ENCODE measurements around the gene CDH12. TPM values are rescaled to one million over a fixed set of nuclear protein-coding genes. Genes with fewer than 3 reads are reported as not detected.

Gene CDH12
- total and polyA plus RNA-seq, 4 donors = 5.8 to 29.9 (median 8.2) TPM

GRCh38 chr5:22683050-22683449 lies 170.1 kb downstream of the CDH12 start:
- no CpG with 5 or more reads among the region's 2 CpGs for WGBS (ENCODE audit: insufficient coverage)
- no peaks in the 10 kb centered on the region for H3K9me3 ChIP-seq (ENCODE audit: control insufficient read depth, insufficient read depth, low read length)
- H3K4me1 ChIP-seq (ENCODE audit: control insufficient read depth, insufficient read depth, low read length) = no peaks in the 10 kb centered on the region
- H3K4me3 ChIP-seq (ENCODE audit: low read depth, low read length) = no peak overlapping the region
- DNase-seq (ENCODE audit: low read depth in 4 of 6, low spot score in 6 of 6) = peak in 2 of 6 donors; percentile 7 to 93
- H3K27ac ChIP-seq (ENCODE audit: low read depth, low read length) = no peak overlapping the region
- H3K36me3 ChIP-seq (ENCODE audit: control insufficient read depth, insufficient read depth, low read length) = no peaks in the 10 kb centered on the region
- no peaks in the 10 kb centered on the region for H3K27me3 ChIP-seq (ENCODE audit: control insufficient read depth, insufficient read depth, low read length)

- no peaks in the 10 kb centered on the region for H3K4me1 ChIP-seq (ENCODE audit: control insufficient read depth, insufficient read depth, low read length)
- no peak overlapping the region for H3K4me3 ChIP-seq (ENCODE audit: low read depth, low read length)
- H3K27ac ChIP-seq (ENCODE audit: low read depth, low read length) = no peak overlapping the region
- no peak for DNase-seq (ENCODE audit: low read depth in 4 of 6, low spot score in 6 of 6)
- H3K27me3 ChIP-seq (ENCODE audit: control insufficient read depth, insufficient read depth, low read length) = no peaks in the 10 kb centered on the region
- no peaks in the 10 kb centered on the region for H3K36me3 ChIP-seq (ENCODE audit: control insufficient read depth, insufficient read depth, low read length)
- no CpG with 5 or more reads among the region's 3 CpGs for whole genome bisulfite sequencing (ENCODE audit: insufficient coverage)
- no peaks in the 10 kb centered on the region for H3K9me3 ChIP-seq (ENCODE audit: control insufficient read depth, insufficient read depth, low read length)
Measured at GRCh38 chr5:22678886-22679285, 174.3 kb downstream of the CDH12 start.

GRCh38 chr5:22673131-22673530 lies 180.0 kb downstream of the CDH12 start:
- no peak overlapping the region for H3K4me3 ChIP-seq (ENCODE audit: low read depth, low read length)
- H3K9me3 ChIP-seq (ENCODE audit: control insufficient read depth, insufficient read depth, low read length) = no peaks in the 10 kb centered on the region
- no peak for DNase-seq (ENCODE audit: low read depth in 4 of 6, low spot score in 6 of 6)
- H3K27me3 ChIP-seq (ENCODE audit: control insufficient read depth, insufficient read depth, low read length) = no peaks in the 10 kb centered on the region
- no peaks in the 10 kb centered on the region for H3K36me3 ChIP-seq (ENCODE audit: control insufficient read depth, insufficient read depth, low read length)
- no peaks in the 10 kb centered on the region for H3K4me1 ChIP-seq (ENCODE audit: control insufficient read depth, insufficient read depth, low read length)
- no peak overlapping the region for H3K27ac ChIP-seq (ENCODE audit: low read depth, low read length)

- Histone ChIP-seq H3K4me3 (ENCODE audit: low read depth, low read length) (no peak overlapping the region), H3K27ac (ENCODE audit: low read depth, low read length) (no peak overlapping the region), H3K27me3 (ENCODE audit: control insufficient read depth, insufficient read depth, low read length) (no peaks in the 10 kb centered on the region), H3K9me3 (ENCODE audit: control insufficient read depth, insufficient read depth, low read length) (no peaks in the 10 kb centered on the region), H3K36me3 (ENCODE audit: control insufficient read depth, insufficient read depth, low read length) (no peaks in the 10 kb centered on the region), H3K4me1 (ENCODE audit: control insufficient read depth, insufficient read depth, low read length) (no peaks in the 10 kb centered on the region)
- DNase-seq (ENCODE audit: low read depth in 4 of 6, low spot score in 6 of 6) = no peak
- 43% methylated on average over 1 of the region's 4 CpGs for WGBS (ENCODE audit: insufficient coverage)
Measured at GRCh38 chr5:22669345-22669744, 183.8 kb downstream of the CDH12 start.

GRCh38 chr5:22665801-22666200 lies 187.3 kb downstream of the CDH12 start:
- Histone ChIP-seq H3K36me3 (ENCODE audit: control insufficient read depth, insufficient read depth, low read length) (no peaks in the 10 kb centered on the region), H3K4me3 (ENCODE audit: low read depth, low read length) (no peak overlapping the region), H3K9me3 (ENCODE audit: control insufficient read depth, insufficient read depth, low read length) (no peaks in the 10 kb centered on the region), H3K27me3 (ENCODE audit: control insufficient read depth, insufficient read depth, low read length) (no peaks in the 10 kb centered on the region), H3K4me1 (ENCODE audit: control insufficient read depth, insufficient read depth, low read length) (no peaks in the 10 kb centered on the region), H3K27ac (ENCODE audit: low read depth, low read length) (no peak overlapping the region)
- 80% methylated on average over 2 of the region's 2 CpGs for WGBS (ENCODE audit: insufficient coverage)
- no peak for DNase-seq (ENCODE audit: low read depth in 4 of 6, low spot score in 6 of 6)

- no peak overlapping the region for H3K4me3 ChIP-seq (ENCODE audit: low read depth, low read length)
- H3K27me3 ChIP-seq (ENCODE audit: control insufficient read depth, insufficient read depth, low read length) = no peaks in the 10 kb centered on the region
- no peaks in the 10 kb centered on the region for H3K36me3 ChIP-seq (ENCODE audit: control insufficient read depth, insufficient read depth, low read length)
- no peaks in the 10 kb centered on the region for H3K9me3 ChIP-seq (ENCODE audit: control insufficient read depth, insufficient read depth, low read length)
- WGBS (ENCODE audit: insufficient coverage) = 50% methylated on average over 1 of the region's 2 CpGs
- no peaks in the 10 kb centered on the region for H3K4me1 ChIP-seq (ENCODE audit: control insufficient read depth, insufficient read depth, low read length)
- H3K27ac ChIP-seq (ENCODE audit: low read depth, low read length) = no peak overlapping the region
- no peak for DNase-seq (ENCODE audit: low read depth in 4 of 6, low spot score in 6 of 6)
Measured at GRCh38 chr5:22663134-22663533, 190.0 kb downstream of the CDH12 start.

GRCh38 chr5:22662391-22662790 lies 190.8 kb downstream of the CDH12 start:
- Histone ChIP-seq H3K27me3 (ENCODE audit: control insufficient read depth, insufficient read depth, low read length) (no peaks in the 10 kb centered on the region), H3K36me3 (ENCODE audit: control insufficient read depth, insufficient read depth, low read length) (no peaks in the 10 kb centered on the region), H3K4me3 (ENCODE audit: low read depth, low read length) (no peak overlapping the region), H3K4me1 (ENCODE audit: control insufficient read depth, insufficient read depth, low read length) (no peaks in the 10 kb centered on the region), H3K9me3 (ENCODE audit: control insufficient read depth, insufficient read depth, low read length) (no peaks in the 10 kb centered on the region), H3K27ac (ENCODE audit: low read depth, low read length) (no peak overlapping the region)
- no peak for DNase-seq (ENCODE audit: low read depth in 4 of 6, low spot score in 6 of 6)
- WGBS (ENCODE audit: insufficient coverage) = no CpG with 5 or more reads among the region's 3 CpGs

- no peaks in the 10 kb centered on the region for H3K9me3 ChIP-seq (ENCODE audit: control insufficient read depth, insufficient read depth, low read length)
- no peak overlapping the region for H3K27ac ChIP-seq (ENCODE audit: low read depth, low read length)
- no peak for DNase-seq (ENCODE audit: low read depth in 4 of 6, low spot score in 6 of 6)
- no peaks in the 10 kb centered on the region for H3K27me3 ChIP-seq (ENCODE audit: control insufficient read depth, insufficient read depth, low read length)
- no peaks in the 10 kb centered on the region for H3K36me3 ChIP-seq (ENCODE audit: control insufficient read depth, insufficient read depth, low read length)
- H3K4me3 ChIP-seq (ENCODE audit: low read depth, low read length) = no peak overlapping the region
- H3K4me1 ChIP-seq (ENCODE audit: control insufficient read depth, insufficient read depth, low read length) = no peaks in the 10 kb centered on the region
Measured at GRCh38 chr5:22651355-22651754, 201.8 kb downstream of the CDH12 start.

- WGBS (ENCODE audit: insufficient coverage) = no CpG with 5 or more reads among the region's 2 CpGs
- peak in 1 of 6 donors; percentile 33 for DNase-seq (ENCODE audit: low read depth in 4 of 6, low spot score in 6 of 6)
Measured at GRCh38 chr5:22650511-22650910, 202.6 kb downstream of the CDH12 start.

GRCh38 chr5:22649074-22649473 lies 204.1 kb downstream of the CDH12 start:
- H3K27me3 ChIP-seq (ENCODE audit: control insufficient read depth, insufficient read depth, low read length) = no peaks in the 10 kb centered on the region
- no CpG with 5 or more reads among the region's 1 CpG for WGBS (ENCODE audit: insufficient coverage)
- no peaks in the 10 kb centered on the region for H3K9me3 ChIP-seq (ENCODE audit: control insufficient read depth, insufficient read depth, low read length)
- H3K4me3 ChIP-seq (ENCODE audit: low read depth, low read length) = no peak overlapping the region
- H3K36me3 ChIP-seq (ENCODE audit: control insufficient read depth, insufficient read depth, low read length) = no peaks in the 10 kb centered on the region
- DNase-seq (ENCODE audit: low read depth in 4 of 6, low spot score in 6 of 6) = no peak
- no peaks in the 10 kb centered on the region for H3K4me1 ChIP-seq (ENCODE audit: control insufficient read depth, insufficient read depth, low read length)
- H3K27ac ChIP-seq (ENCODE audit: low read depth, low read length) = no peak overlapping the region

More at GRCh38 chr5:22650511-22650910, 202.6 kb downstream of the CDH12 start:
- no peaks in the 10 kb centered on the region for H3K36me3 ChIP-seq (ENCODE audit: control insufficient read depth, insufficient read depth, low read length)
- no peaks in the 10 kb centered on the region for H3K27me3 ChIP-seq (ENCODE audit: control insufficient read depth, insufficient read depth, low read length)
- H3K9me3 ChIP-seq (ENCODE audit: control insufficient read depth, insufficient read depth, low read length) = no peaks in the 10 kb centered on the region
- no peaks in the 10 kb centered on the region for H3K4me1 ChIP-seq (ENCODE audit: control insufficient read depth, insufficient read depth, low read length)
- no peak overlapping the region for H3K27ac ChIP-seq (ENCODE audit: low read depth, low read length)
- no peak overlapping the region for H3K4me3 ChIP-seq (ENCODE audit: low read depth, low read length)
